ENCODE data around the gene ARHGEF4.

ARHGEF4 gene, protein sequence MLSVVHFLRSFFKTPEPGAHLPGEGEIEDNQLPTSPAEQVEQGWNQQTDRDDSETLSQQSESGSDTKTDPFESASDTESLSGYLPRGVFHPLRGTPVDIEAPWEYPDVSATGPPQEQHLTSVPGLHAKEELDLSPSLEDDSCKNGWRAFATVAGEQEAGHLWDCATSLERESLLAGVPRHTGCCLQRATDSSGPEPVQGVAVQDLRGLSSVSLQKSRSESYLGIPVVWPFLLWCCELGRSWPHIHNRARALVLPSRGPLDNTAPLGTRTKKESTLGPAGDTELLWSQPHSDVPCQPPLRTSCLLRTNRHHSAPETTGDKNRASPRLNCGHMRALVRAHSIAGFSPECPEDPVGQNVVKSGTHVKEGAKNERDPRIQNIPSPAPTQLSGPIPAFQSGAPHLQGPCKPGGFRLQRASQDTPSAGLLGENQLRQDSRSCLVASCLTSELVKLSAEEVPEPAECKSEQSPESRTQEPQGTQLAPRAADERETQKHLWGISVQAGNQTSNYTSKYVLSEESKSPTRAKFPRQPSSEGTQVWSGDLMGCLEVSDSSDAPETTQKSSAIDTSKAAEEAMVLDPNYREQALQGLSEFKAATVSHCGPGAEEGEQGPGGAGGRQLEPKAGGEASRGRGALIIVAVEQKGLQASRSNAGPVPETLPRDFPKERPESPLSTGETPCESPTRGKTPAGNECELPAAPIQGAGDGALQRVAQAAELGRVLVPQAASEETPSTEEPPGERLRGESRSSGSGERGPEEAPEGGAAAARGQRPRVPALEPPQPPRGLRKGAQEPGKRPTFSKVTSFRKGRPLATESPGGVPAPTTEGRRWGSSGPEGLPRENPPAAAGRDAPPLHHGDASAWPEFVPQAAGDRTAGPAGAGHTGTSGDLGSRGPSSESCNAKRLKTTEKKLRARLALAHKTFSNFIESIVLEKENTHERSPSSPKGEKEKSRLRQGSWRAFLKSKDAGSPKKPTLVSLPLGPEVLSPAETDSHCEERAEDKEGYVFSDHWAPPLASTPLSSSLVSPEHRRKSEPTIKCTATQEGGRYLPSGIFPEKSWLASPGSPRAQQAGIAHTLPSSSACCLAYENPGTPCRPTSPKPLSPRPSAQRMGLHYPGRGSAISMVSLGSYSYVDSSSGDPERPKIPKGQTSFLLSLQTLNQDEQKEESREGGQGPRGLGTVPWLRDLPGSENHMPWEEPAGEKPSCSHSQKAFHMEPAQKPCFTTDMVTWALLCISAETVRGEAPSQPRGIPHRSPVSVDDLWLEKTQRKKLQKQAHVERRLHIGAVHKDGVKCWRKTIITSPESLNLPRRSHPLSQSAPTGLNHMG (N-terminal part only)
- total RNA-seq = 1.4 to 3.2 reads per million in 2 donors

GRCh38 chr2:130836501-130837174 lies at the start of gene ARHGEF4:
Gene ARHGEF4, plus strand, starts transcription at chr2:130836914. Its CDS starts 40 bp downstream, at chr2:130836954.
- DNase-seq = peak; percentile 14

DNA sequence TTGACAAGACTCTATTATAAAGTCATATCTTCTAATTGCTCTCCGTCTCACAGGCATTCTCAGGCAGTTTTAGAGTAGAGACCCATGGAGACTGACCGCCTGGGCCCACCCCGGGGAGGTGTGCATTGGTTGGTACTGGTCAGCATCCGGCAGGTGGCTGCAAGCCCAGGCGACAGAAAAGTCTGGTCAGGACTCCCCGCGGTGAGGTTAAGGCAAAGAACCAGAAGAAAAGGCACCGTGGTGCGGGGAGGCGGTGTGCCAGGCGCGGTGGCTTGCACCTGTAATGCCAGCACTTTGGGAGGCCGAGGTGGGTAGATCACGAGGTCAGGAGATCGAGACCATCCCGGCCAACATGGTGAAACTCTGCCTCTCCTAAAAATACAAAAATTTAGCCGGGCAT lies 48.9 kb upstream of the ARHGEF4 start:
- DNase-seq = no peak

- no peak for DNase-seq
These were observed 46.4 kb upstream of the ARHGEF4 start for GRCh38 chr2:130790312-130790711.

- no peak for DNase-seq
These were observed 45.7 kb upstream of the ARHGEF4 start for GRCh38 chr2:130790804-130791616.

DNA sequence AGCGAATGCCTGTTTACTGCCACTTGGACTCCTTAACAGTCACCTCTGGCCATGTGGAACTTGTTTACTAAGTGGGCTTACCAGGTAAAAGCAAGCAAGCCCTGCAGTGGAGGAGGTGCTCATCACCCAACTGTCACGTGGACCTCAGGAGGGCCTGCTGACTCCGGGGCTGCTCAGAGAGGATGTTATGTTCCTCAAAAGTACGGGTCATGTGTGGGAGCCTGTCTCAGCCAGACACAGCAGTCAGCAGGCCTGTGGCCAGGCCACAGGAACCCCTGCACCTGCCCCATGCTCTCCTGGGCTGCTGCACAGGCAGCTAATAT lies 45.1 kb upstream of the ARHGEF4 start:
- no peak for DNase-seq

- DNase-seq = no peak
These were observed 41.3 kb upstream of the ARHGEF4 start for GRCh38 chr2:130795431-130795830.

DNA sequence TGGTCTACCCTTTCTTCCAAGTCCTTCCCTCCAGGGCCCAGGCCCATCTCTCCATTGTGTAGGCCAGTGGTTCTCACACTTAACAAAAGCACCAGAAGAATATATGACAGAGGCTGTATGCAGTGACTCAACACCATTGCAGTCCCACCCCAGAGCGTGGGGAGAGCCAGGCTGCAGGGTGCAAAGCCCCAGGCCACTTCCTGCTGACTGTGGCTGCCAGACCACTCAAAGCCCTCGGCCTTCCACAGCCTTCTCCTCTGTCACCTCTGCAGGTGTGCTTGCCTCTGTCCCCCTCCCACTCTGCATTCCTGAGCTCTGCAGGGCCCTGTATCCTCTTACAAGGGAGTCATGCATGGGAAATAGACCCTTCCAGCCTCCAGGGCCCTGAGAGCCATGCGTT lies 40.4 kb upstream of the ARHGEF4 start:
- no peak for DNase-seq

GRCh38 chr2:130797493-130798435 lies 39.0 kb upstream of the ARHGEF4 start:
- DNase-seq = peak; percentile 74

DNA sequence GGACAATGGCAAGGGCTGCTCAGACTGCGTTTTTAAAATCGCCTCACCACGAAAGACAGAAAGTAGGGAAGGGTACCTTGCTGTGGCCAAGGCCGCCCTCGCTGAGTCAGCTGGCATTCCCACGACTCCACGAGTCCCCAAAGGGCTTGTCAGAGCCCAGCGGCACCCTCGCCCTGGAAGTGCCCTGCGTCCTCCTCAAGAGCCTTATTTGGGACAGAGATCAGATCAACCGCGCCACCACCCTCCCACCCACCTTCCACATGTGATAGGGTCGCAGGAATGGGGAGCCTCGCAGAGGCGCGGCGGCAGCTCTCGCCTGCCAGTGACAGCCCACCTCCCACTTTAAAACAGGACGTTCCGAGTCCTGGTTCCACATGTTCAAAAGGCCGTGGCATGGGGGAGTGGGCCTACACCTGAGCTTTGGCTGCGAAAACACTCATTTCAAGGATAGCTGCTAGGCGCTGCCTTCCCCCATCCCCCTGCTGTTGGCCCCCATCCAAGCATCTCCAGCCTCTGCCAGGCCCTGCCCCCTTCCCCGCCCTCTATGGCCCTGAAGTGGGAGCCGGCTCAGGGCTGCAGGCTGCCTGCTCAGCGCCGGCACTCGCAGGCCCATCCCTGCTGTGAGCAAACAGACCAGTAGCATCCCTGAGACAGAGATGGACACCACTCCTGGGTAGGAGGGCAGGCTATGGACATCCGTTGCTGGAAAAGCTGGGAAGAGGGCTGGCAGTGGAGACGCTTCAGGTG lies 38.1 kb upstream of the ARHGEF4 start:
- no peak for DNase-seq

DNA sequence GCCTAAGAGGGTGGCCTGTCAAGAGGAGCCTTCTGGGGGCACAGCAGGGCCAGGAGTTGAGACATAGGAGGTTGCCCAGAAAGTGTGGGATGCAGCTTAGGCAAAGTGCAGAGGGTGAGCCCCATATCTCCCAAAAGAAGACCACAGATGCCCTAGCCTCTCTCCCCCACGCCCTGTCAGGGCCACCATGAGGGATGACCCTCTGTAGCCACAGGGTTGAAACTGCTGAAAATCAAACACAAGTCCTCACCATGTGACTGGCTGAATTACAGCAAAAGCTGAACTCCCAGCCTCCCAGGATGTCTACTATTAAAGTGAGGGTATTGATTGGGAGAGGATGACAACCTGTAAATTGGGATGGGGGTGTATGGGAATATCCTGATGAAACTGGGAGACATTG lies 37.4 kb upstream of the ARHGEF4 start:
- no peak for DNase-seq

GRCh38 chr2:130805613-130806012 lies 31.1 kb upstream of the ARHGEF4 start:
- no peak for DNase-seq

DNA sequence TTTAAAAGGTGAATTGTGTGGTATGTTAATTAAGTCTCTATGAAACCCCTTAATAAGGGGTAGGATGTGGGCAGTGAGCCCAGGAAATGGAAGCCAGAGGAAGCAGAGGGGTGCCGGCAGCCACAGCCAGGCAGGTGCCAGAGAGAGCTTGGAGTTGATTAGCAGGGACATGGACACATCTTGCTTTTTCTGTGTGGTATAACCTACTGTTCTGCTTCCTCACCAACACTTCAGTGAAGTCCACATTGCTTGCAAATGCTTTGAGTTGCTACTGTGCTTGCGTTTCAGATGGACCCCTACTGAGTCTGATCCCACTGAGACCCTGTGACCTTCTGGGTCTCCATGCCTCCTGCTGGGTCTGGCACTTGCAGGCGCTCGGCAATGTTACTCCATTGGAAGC lies 30.3 kb upstream of the ARHGEF4 start:
- DNase-seq = no peak

- DNase-seq = no peak
These were observed 28.9 kb upstream of the ARHGEF4 start for GRCh38 chr2:130807659-130808385.

GRCh38 chr2:130808482-130809268 lies 28.0 kb upstream of the ARHGEF4 start:
- no peak for DNase-seq

GRCh38 chr2:130810490-130810889 lies 26.2 kb upstream of the ARHGEF4 start:
- no peak for DNase-seq

DNA sequence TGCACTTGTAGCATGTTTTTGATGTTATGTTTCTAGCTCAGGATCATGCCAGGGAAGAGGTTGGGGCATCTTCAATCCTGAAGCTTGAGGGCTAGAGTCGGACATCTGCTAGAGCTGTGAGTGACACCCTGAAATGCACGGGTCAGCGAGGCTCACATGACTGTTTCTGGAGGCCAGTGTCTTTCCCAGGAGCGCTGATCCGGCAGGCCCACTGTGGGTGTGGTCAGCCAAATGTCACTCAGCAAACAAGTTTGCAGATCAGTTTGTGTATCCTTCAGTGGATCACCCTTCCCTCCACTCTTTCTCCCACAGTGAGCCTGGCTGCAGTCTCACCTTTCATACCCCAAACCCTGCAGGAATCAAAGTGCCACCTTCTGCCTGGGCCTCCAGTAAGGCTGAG lies 23.0 kb upstream of the ARHGEF4 start:
- DNase-seq = no peak

DNA sequence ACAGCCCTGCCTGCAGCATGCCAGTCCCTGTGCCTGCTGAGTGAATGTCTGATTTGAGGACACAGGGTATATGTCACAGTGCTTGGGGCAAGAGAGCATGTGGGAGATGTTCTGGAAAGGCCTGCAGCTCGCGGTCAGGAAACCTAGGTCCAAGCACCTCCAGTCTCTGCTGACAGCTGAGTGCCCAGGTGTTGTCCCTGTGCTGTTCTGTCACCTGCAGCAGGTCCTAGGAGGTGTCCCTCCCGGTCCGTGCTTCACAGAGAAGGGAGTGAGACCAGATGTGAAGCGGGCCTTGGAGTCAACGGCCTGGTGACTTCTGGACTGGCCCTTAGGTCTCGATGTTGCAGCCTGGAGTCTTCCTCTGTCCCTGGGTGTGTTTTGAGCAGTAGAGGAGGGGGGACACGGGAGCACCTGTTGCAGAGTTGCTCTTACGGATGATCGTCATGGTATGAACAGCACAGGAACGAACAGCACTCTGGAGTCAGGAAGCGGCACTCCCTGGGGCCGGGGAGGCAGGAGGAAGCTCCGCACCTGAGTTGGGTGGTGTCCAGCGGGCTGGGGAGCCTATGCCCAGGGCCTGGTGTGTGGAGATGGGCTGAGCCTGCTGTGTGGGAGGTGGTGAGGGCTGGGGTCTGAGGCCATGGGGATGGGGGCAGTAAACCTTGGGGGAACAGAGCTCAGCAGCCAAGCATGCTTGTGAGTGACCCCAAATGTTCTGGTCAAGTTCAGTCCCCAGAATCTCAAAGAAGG lies 21.6 kb upstream of the ARHGEF4 start:
- DNase-seq = no peak

Measured in activated gamma-delta T cell (primary cell).